Vagina (tissue), 2 donors: Measurements from ENCODE around the gene CRYGD. TPM values are rescaled to one million over a fixed set of nuclear protein-coding genes. Genes with fewer than 3 reads are reported as not detected.

ENCODE experiments used
- DNase-seq, 2 donors: peaks; one replicate each; pipeline ENCODE4 v3.0.0-alpha.2; 2017; ENCODE audit errors: extremely low spot score in 2 of 2
- H3K27ac ChIP-seq: fragments of 200-600 bp; sonication (generic); one replicate; pipeline ENCODE4 v1.5.1; 2019
- H3K27me3 ChIP-seq: fragments of 200-600 bp; sonication (generic); one replicate; pipeline ENCODE4 v1.5.1; 2019
- H3K36me3 ChIP-seq, 2 donors: fragments of 200-600 bp; sonication (generic); one replicate each; pipeline ENCODE4 v1.5.1; 2017 to 2019
- H3K4me1 ChIP-seq: fragments of 200-600 bp; sonication (generic); one replicate; pipeline ENCODE4 v1.5.1; 2019
- H3K4me3 ChIP-seq, 2 donors: fragments of 200-600 bp; sonication (generic); 1 replicate in 1 of 2; 2 replicates in 1 of 2; pipeline ENCODE4 v1.5.1; 2016 to 2019
- H3K9me3 ChIP-seq: fragments of 200-600 bp; sonication (generic); one replicate; pipeline ENCODE4 v1.5.1; 2019
- POLR2A ChIP-seq, 2 donors: fragments of 450-650 bp; IDR thresholded peaks; one replicate each; pipeline ENCODE4 v1.6.1; 2017; ENCODE audit warnings: antibody characterized with exemption in 2 of 2, mild to moderate bottlenecking in 2 of 2, moderate library complexity in 2 of 2
- POLR2AphosphoS5 ChIP-seq, 2 donors: sonication (generic); formaldehyde crosslinking; IDR thresholded peaks; one replicate each; pipeline ENCODE4 v1.9.0; 2017; ENCODE audit warnings: antibody characterized with exemption in 2 of 2, mild to moderate bottlenecking in 2 of 2, low read depth in 1 of 2; ENCODE audit not compliant: insufficient read depth in 1 of 2
- intact Hi-C: fragments of 100-400 bp; cut with DNase I; formaldehyde crosslinking; loops from one replicate; pipeline ENCODE4 v1.15.1; 2023
- total RNA-seq: library from RNA; depleted of rRNA; stranded (reverse); fragments of >200 nt; gene quantifications from one replicate; pipeline ENCODE4 v1.2.3, GENCODE V29; 2016
- TF ChIP-seq, protein P1 (sequence below), 3 experiments: fragments of 450-650 bp in 2 of 3; fragments of 200-600 bp in 1 of 3; sonication (generic) in 1 of 3; IDR thresholded peaks; one replicate each; pipeline ENCODE4 v1.5.1; 2017 to 2019; ENCODE audit warnings: antibody characterized with exemption in 3 of 3, mild to moderate bottlenecking in 2 of 3, moderate library complexity in 2 of 3

Gene CRYGD
- total RNA-seq, 1 donor from 2014 or later = not detected

DNA sequence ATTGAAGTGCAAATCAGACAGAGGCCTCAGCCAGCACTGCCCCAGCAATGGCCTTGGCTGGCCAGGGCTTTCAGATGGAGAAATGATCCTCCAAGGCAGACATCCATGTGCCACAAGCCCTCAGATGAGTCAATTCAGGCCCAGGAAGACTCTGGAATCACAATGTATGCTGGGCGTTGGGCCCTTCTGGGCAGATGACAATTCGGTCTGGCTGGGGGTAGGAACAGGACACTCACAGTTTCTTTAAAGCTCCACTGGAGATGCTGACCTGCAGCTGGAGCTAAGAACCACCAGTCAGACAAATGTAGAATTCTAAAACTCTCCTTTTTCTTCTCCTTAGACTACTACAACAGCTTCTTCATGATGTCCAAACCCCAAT is 12.4 kb upstream of the CRYGD start:
- TF ChIP-seq, protein P1, sequence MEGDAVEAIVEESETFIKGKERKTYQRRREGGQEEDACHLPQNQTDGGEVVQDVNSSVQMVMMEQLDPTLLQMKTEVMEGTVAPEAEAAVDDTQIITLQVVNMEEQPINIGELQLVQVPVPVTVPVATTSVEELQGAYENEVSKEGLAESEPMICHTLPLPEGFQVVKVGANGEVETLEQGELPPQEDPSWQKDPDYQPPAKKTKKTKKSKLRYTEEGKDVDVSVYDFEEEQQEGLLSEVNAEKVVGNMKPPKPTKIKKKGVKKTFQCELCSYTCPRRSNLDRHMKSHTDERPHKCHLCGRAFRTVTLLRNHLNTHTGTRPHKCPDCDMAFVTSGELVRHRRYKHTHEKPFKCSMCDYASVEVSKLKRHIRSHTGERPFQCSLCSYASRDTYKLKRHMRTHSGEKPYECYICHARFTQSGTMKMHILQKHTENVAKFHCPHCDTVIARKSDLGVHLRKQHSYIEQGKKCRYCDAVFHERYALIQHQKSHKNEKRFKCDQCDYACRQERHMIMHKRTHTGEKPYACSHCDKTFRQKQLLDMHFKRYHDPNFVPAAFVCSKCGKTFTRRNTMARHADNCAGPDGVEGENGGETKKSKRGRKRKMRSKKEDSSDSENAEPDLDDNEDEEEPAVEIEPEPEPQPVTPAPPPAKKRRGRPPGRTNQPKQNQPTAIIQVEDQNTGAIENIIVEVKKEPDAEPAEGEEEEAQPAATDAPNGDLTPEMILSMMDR (IDR thresholded peaks at IDR 0.05) = no peak
- no peak for TF ChIP-seq POLR2A (IDR thresholded peaks at IDR 0.05)
- TF ChIP-seq POLR2AphosphoS5 (IDR thresholded peaks at IDR 0.05; ENCODE audit: insufficient read depth in 1 of 2, low read depth in 1 of 2) = no peak
- peak in 1 of 2 donors; percentile 69 for DNase-seq
- Histone ChIP-seq H3K9me3 (no peaks in the 10 kb centered on the region), H3K36me3 (no peaks in the 10 kb centered on the region), H3K27me3 (no peaks in the 10 kb centered on the region), H3K4me3 (no peak overlapping the region), H3K27ac (no peak overlapping the region), H3K4me1 (no peaks in the 10 kb centered on the region)
- intact Hi-C loops = no loop called here

DNA sequence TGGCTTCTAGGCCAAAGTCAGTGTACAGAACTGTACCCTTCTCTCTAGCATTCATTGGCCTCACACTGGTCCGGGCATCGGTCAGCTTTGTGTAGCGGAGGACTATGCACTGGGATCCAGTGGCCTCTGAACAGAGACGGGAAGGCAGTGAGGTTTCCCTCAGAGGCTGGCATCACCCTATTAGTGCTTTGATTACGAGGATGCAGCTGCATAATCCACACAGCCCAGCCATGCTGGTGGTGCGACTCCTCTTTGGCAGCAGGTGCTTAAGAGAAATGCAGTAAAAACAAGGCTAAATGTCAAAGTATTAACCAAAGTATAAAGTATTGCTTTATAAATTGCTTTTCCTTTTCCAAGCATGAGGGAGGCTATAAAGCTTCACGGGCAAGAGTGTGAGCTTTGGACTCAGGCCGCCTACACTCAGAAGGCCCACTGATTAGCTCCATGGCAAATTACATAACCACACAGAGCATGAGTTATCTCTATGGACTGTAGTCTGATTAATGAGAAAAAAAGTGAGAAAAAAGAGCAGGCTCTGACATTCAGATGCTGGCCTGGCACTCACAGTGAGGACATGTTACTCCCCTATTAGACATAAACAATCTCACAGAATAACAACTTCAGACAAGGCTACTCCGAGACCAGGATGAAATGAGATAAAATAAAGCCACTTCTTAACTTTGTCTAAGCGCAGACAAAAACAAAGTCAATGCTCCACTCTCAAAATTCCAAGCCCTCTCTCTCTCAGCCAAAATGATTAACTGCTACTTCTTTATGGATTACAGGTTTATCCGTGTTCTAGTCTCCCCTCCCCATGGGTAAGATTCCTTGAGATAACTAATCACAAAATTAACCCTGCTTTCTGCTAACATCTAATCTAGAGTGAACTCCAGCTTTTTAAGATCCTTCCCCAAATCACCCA is 11.7 kb upstream of the CRYGD start:
- Histone ChIP-seq H3K27ac (no peak overlapping the region), H3K36me3 (no peaks in the 10 kb centered on the region), H3K4me1 (no peaks in the 10 kb centered on the region), H3K27me3 (no peaks in the 10 kb centered on the region), H3K9me3 (no peaks in the 10 kb centered on the region), H3K4me3 (no peak overlapping the region)
- TF ChIP-seq POLR2A (IDR thresholded peaks at IDR 0.05) = no peak
- TF ChIP-seq POLR2AphosphoS5 (IDR thresholded peaks at IDR 0.05; ENCODE audit: insufficient read depth in 1 of 2, low read depth in 1 of 2) = no peak
- TF ChIP-seq, protein P1 (IDR thresholded peaks at IDR 0.05) = no peak
- peak in 1 of 2 donors; percentile 62 for DNase-seq
- intact Hi-C loops = no loop called here

DNA sequence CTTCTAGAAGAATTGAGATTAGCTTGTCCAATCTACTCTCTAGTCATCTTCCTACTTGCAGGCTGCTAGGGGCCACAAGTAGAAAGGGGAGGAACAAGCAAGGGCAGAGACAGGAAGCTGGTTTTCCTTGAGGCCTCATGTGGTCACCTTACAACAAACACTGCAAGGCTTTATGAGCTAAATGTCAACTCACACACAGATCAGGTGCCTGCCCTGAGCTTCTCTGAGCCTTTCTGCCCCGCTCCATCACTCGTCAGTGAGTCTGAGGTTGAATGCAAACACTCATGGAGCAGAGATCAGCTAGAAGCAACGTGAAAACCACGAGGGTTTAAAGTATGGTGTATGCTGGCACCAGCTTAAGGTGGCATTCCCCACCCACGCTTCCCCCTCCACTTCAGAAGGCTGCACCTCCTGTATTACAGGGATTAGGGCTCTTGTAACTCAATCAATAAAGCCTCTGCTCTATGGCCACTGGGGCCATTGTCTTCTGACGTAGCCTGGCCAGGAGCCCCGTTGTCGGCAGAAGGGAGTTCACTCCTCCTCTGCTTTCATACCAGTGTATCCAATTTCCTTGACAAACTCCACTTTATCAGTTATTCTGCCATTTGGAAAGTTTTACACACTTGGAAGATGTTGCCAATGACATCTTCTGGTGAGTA is 10.7 kb upstream of the CRYGD start:
- TF ChIP-seq POLR2A (IDR thresholded peaks at IDR 0.05) (no peak), POLR2AphosphoS5 (IDR thresholded peaks at IDR 0.05; ENCODE audit: insufficient read depth in 1 of 2, low read depth in 1 of 2) (no peak)
- TF ChIP-seq, protein P1 (IDR thresholded peaks at IDR 0.05) = no peak
- intact Hi-C loops = no loop called here
- Histone ChIP-seq H3K36me3 (no peaks in the 10 kb centered on the region), H3K27me3 (no peaks in the 10 kb centered on the region), H3K4me1 (no peaks in the 10 kb centered on the region), H3K4me3 (no peak overlapping the region), H3K27ac (no peak overlapping the region), H3K9me3 (no peaks in the 10 kb centered on the region)
- peak in 1 of 2 donors; percentile 56 for DNase-seq

DNA sequence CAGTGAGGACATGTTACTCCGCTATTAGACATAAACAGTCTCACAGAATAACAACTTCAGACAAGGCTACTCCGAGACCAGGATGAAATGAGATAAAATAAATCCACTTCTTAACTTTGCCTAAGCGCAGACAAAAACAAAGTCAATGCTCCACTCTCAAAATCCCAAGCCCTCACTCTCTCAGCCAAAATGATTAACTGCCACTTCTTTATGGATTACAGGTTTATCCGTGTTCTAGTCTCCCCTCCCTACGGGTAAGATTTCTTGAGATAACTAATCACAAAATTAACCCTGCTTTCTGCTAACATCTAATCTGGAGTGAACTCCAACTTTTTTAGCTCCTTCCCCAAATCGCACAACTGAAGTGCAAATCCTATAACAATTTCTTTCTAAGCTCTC is 6.4 kb upstream of the CRYGD start:
- Histone ChIP-seq H3K27me3 (no peaks in the 10 kb centered on the region), H3K4me1 (no peaks in the 10 kb centered on the region), H3K4me3 (no peak overlapping the region), H3K27ac (no peak overlapping the region), H3K36me3 (no peaks in the 10 kb centered on the region), H3K9me3 (no peaks in the 10 kb centered on the region)
- intact Hi-C loops = no loop called here
- TF ChIP-seq POLR2AphosphoS5 (IDR thresholded peaks at IDR 0.05; ENCODE audit: insufficient read depth in 1 of 2, low read depth in 1 of 2) (no peak), POLR2A (IDR thresholded peaks at IDR 0.05) (no peak)
- TF ChIP-seq, protein P1 (IDR thresholded peaks at IDR 0.05) = no peak
- peak in 1 of 2 donors; percentile 3 for DNase-seq
